PC-9 (cell line): ENCODE data around the gene RAB11FIP4. TPM values are rescaled to one million over a fixed set of nuclear protein-coding genes. Genes with fewer than 3 reads are reported as not detected.

Experiments used
- BruUV-seq: library from RNA; stranded (reverse); fragments of 400-500 nt; replicated peaks from 2 replicates; lab custom pipeline; 2021; lab: Mats Ljungman, UMichigan
- CTCF ChIA-PET: fragments of 300-600 bp; sonication (Branson Sonifier 250); formaldehyde crosslinking; loops from one replicate; lab custom pipeline; 2022; ENCODE audit warnings: antibody characterized with exemption; lab: Charles Lee
- POLR2A ChIA-PET: fragments of 300-600 bp; sonication (Branson Sonifier 250); formaldehyde crosslinking; loops from one replicate; lab custom pipeline; 2022; ENCODE audit warnings: antibody characterized with exemption; ENCODE audit not compliant: unreplicated experiment; lab: Charles Lee
- DNase-seq, 2 experiments: peaks; one replicate each; pipeline versions ENCODE4 v3.0.0 to v3.0.0-alpha.2; 2015 to 2022; ENCODE audit warnings: mixed read lengths in 1 of 2
- H2AFZ ChIP-seq: fragments of 200-600 bp; sonication (generic); 2 replicates; pipeline ENCODE4 v1.8.1; 2017; ENCODE audit warnings: antibody characterized with exemption
- H3F3A ChIP-seq: fragments of 200-600 bp; sonication (generic); 2 replicates; pipeline ENCODE4 v1.8.1; 2017; ENCODE audit warnings: antibody characterized with exemption, mild to moderate bottlenecking, low read depth; ENCODE audit not compliant: insufficient read depth
- H3K27ac ChIP-seq: fragments of 200-600 bp; sonication (generic); 2 replicates; pipeline ENCODE4 v1.6.1; 2016; ENCODE audit warnings: mixed run types
- H3K27me3 ChIP-seq: fragments of 200-600 bp; sonication (generic); 2 replicates; pipeline ENCODE4 v1.6.1; 2016; ENCODE audit warnings: low read depth, mixed run types; ENCODE audit not compliant: insufficient read depth
- H3K36me3 ChIP-seq: fragments of 200-600 bp; sonication (generic); 2 replicates; pipeline ENCODE4 v1.6.1; 2016; ENCODE audit warnings: low read depth, mixed run types
- H3K4me1 ChIP-seq: fragments of 200-600 bp; sonication (generic); replicated peaks from 2 replicates; pipeline ENCODE4 v1.6.1; 2016; ENCODE audit warnings: mixed run types; ENCODE audit not compliant: insufficient read depth
- H3K4me2 ChIP-seq: fragments of 200-600 bp; sonication (generic); 2 replicates; pipeline ENCODE4 v1.6.1; 2017; ENCODE audit warnings: mixed run types
- H3K4me3 ChIP-seq: fragments of 200-600 bp; sonication (generic); 2 replicates; pipeline ENCODE4 v1.6.1; 2016; ENCODE audit warnings: mixed run types
- H3K79me2 ChIP-seq: fragments of 200-600 bp; sonication (generic); 2 replicates; pipeline ENCODE4 v1.6.1; 2017; ENCODE audit warnings: low read depth, mixed run types
- H3K9me2 ChIP-seq: fragments of 200-600 bp; sonication (generic); 2 replicates; pipeline ENCODE4 v1.8.1; 2017; ENCODE audit warnings: mild to moderate bottlenecking; ENCODE audit not compliant: insufficient read depth
- H3K9me3 ChIP-seq: fragments of 200-600 bp; sonication (generic); 2 replicates; pipeline ENCODE4 v1.8.1; 2016; ENCODE audit warnings: low read depth; ENCODE audit not compliant: insufficient read depth
- H4K20me1 ChIP-seq: fragments of 200-600 bp; sonication (generic); 2 replicates; pipeline ENCODE4 v1.8.1; 2017; ENCODE audit not compliant: insufficient read depth
- CTCF ChIP-seq: fragments of 200-600 bp; sonication (generic); conservative IDR thresholded peaks from 2 replicates; pipeline ENCODE4 v1.6.1; 2017; ENCODE audit warnings: mixed run types, antibody characterized with exemption, mild to moderate bottlenecking, moderate library complexity
- EZH2 ChIP-seq: fragments of 200-600 bp; sonication (generic); IDR thresholded peaks from 2 replicates; pipeline ENCODE4 v1.8.0; 2017; ENCODE audit warnings: antibody characterized with exemption, low read depth
- intact Hi-C: fragments of 100-400 bp; cut with micrococcal nuclease; formaldehyde crosslinking; loops from one replicate; pipeline ENCODE4 v1.10.0; 2022; ENCODE audit not compliant: unreplicated experiment
- total RNA-seq: library from RNA; stranded (reverse); gene quantifications from 2 replicates; pipeline ENCODE4 v1.2.3, GENCODE V29; 2021

The RAB11FIP4 gene
- total RNA-seq, 1 experiment from 2014 or later: 22.9 TPM

- H3K27me3 ChIP-seq: no peaks in the 10 kb centered on the region
- DNase-seq: no peak
- no peak overlapping the region for H3K27ac ChIP-seq
- no peaks in the 10 kb centered on the region for H3K36me3 ChIP-seq
- TF ChIP-seq EZH2: no peak
- TF ChIP-seq CTCF: no peak
- no peaks in the 10 kb centered on the region for H3K9me2 ChIP-seq
- H4K20me1 ChIP-seq: no peaks in the 10 kb centered on the region
- ChIA-PET POLR2A (no interaction called here), CTCF (no interaction called here)
- H2AFZ ChIP-seq: no peak overlapping the region
- H3K79me2 ChIP-seq: no peaks in the 10 kb centered on the region
- no peaks in the 10 kb centered on the region for H3K9me3 ChIP-seq
- intact Hi-C loops: no loop called here
- H3K4me2 ChIP-seq: no peak overlapping the region
- peaks cover 36% of the 10 kb centered on the region for H3K4me1 ChIP-seq
- no peak overlapping the region for H3K4me3 ChIP-seq
- peaks cover 5% of the 10 kb centered on the region for H3F3A ChIP-seq
- BruUV-seq: no TSS peak
Observed at GRCh38 chr17:31458829-31459228, 67.4 kb downstream of the RAB11FIP4 start.

- POLR2A ChIA-PET: no interaction called here
- Histone ChIP-seq H3K4me2 (no peak overlapping the region), H4K20me1 (no peaks in the 10 kb centered on the region), H3K4me3 (no peak overlapping the region), H3K27me3 (no peaks in the 10 kb centered on the region), H3K9me2 (no peaks in the 10 kb centered on the region), H3F3A (peaks cover 5% of the 10 kb centered on the region), H3K27ac (no peak overlapping the region), H3K36me3 (no peaks in the 10 kb centered on the region), H3K4me1 (peaks cover 27% of the 10 kb centered on the region), H3K9me3 (no peaks in the 10 kb centered on the region), H3K79me2 (no peaks in the 10 kb centered on the region), H2AFZ (no peak overlapping the region)
- DNase-seq: no peak
- CTCF ChIA-PET: no interaction called here
- intact Hi-C loops: no loop called here
- no peak for TF ChIP-seq EZH2
- no peak for TF ChIP-seq CTCF
- BruUV-seq: no TSS peak
Observed at GRCh38 chr17:31459716-31460115, 68.2 kb downstream of the RAB11FIP4 start.

- no peak for DNase-seq
- Histone ChIP-seq H3K9me3 (no peaks in the 10 kb centered on the region), H3K27ac (no peak overlapping the region), H3K4me3 (no peak overlapping the region), H3F3A (peaks cover 5% of the 10 kb centered on the region), H3K36me3 (no peaks in the 10 kb centered on the region), H2AFZ (no peak overlapping the region), H3K9me2 (no peaks in the 10 kb centered on the region), H3K4me1 (peaks cover 22% of the 10 kb centered on the region), H3K4me2 (no peak overlapping the region), H3K27me3 (no peaks in the 10 kb centered on the region), H4K20me1 (no peaks in the 10 kb centered on the region), H3K79me2 (no peaks in the 10 kb centered on the region)
- POLR2A ChIA-PET: no interaction called here
- CTCF ChIA-PET: no interaction called here
- intact Hi-C loops: no loop called here
- BruUV-seq: no TSS peak
- TF ChIP-seq CTCF: no peak
- no peak for TF ChIP-seq EZH2
Observed at GRCh38 chr17:31460226-31460721, 68.8 kb downstream of the RAB11FIP4 start.
